Activated naive CD4-positive, alpha-beta T cell treated with anti-CD3 and anti-CD28 coated beads, Interleukin-2, amount 10 ng/mL, durations not matched to agents 7 days and 5 days (primary cell): ENCODE data around the gene DTNBP1.
"Not testable (repeated sequence)": the region's sequence is repeated elsewhere in the genome, so short reads cannot be mapped to it uniquely, and the experiment has no call there.

Experiments used
- CTCF ChIA-PET: fragments of 350-600 bp; sonication (Branson Sonifier 250); formaldehyde crosslinking; loops from one replicate; lab custom pipeline; 2021; ENCODE audit warnings: antibody characterized with exemption; lab: Charles Lee
- DNase-seq: peaks from one replicate; pipeline ENCODE4 v3.0.0-alpha.2; 2020
- H3K27ac Mint-ChIP-seq: one replicate; pipeline ENCODE4 v1.8.0; 2021; ENCODE audit warnings: mild to moderate bottlenecking, moderate library complexity, mixed read lengths
- H3K27me3 Mint-ChIP-seq: one replicate; pipeline ENCODE4 v1.8.0; 2021; ENCODE audit warnings: mild to moderate bottlenecking, mixed read lengths
- H3K36me3 Mint-ChIP-seq: one replicate; pipeline ENCODE4 v1.8.0; 2021; ENCODE audit warnings: mixed read lengths
- H3K4me1 Mint-ChIP-seq: one replicate; pipeline ENCODE4 v1.8.0; 2021; ENCODE audit warnings: mixed read lengths
- H3K4me3 Mint-ChIP-seq: one replicate; pipeline ENCODE4 v1.8.0; 2021; ENCODE audit warnings: mild to moderate bottlenecking, moderate library complexity, mixed read lengths
- H3K9me3 Mint-ChIP-seq: one replicate; pipeline ENCODE4 v1.8.0; 2021; ENCODE audit warnings: mixed read lengths

The DTNBP1 gene

GRCh38 chr6:15544321-15544900, 118.4 kb downstream of the DTNBP1 start:
- CTCF ChIA-PET, result no interaction called here
- no peaks in the 10 kb centered on the region for H3K27me3 Mint-ChIP-seq
- no peak overlapping the region for H3K27ac Mint-ChIP-seq
- no peaks in the 10 kb centered on the region for H3K4me1 Mint-ChIP-seq
- H3K9me3 Mint-ChIP-seq, result peaks cover 6% of the 10 kb centered on the region
- peaks cover 5% of the 10 kb centered on the region for H3K36me3 Mint-ChIP-seq
- H3K4me3 Mint-ChIP-seq, result no peak overlapping the region
- no peak for DNase-seq

- H3K27me3 Mint-ChIP-seq, H3K4me3 Mint-ChIP-seq, H3K9me3 Mint-ChIP-seq, DNase-seq, CTCF ChIA-PET, H3K27ac Mint-ChIP-seq, H3K36me3 Mint-ChIP-seq, H3K4me1 Mint-ChIP-seq: not testable (repeated sequence)
Observed at GRCh38 chr6:15543332-15543917, 119.4 kb downstream of the DTNBP1 start.

GRCh38 chr6:15539722-15540270, 123.0 kb downstream of the DTNBP1 start:
- no peak overlapping the region for H3K4me3 Mint-ChIP-seq

GRCh38 chr6:15538766-15539495, 123.9 kb downstream of the DTNBP1 start:
- Mint-ChIP-seq H3K36me3 (peaks cover 5% of the 10 kb centered on the region), H3K27ac (no peak overlapping the region)

More at GRCh38 chr6:15539722-15540270, 123.0 kb downstream of the DTNBP1 start:
- no peaks in the 10 kb centered on the region for H3K27me3 Mint-ChIP-seq
- peaks cover 6% of the 10 kb centered on the region for H3K9me3 Mint-ChIP-seq
- peaks cover 5% of the 10 kb centered on the region for H3K36me3 Mint-ChIP-seq
- CTCF ChIA-PET, result no interaction called here
- DNase-seq, result no peak
- H3K4me1 Mint-ChIP-seq, result no peaks in the 10 kb centered on the region
- H3K27ac Mint-ChIP-seq, result no peak overlapping the region

GRCh38 chr6:15538106-15538505, 124.7 kb downstream of the DTNBP1 start:
- H3K27me3 Mint-ChIP-seq, result no peaks in the 10 kb centered on the region
- H3K36me3 Mint-ChIP-seq, result no peaks in the 10 kb centered on the region
- H3K9me3 Mint-ChIP-seq, result no peaks in the 10 kb centered on the region
- CTCF ChIA-PET, result no interaction called here
- H3K4me1 Mint-ChIP-seq, result no peaks in the 10 kb centered on the region
- no peak overlapping the region for H3K4me3 Mint-ChIP-seq
- DNase-seq, result no peak
- H3K27ac Mint-ChIP-seq, result no peak overlapping the region

More at GRCh38 chr6:15538766-15539495, 123.9 kb downstream of the DTNBP1 start:
- CTCF ChIA-PET, result no interaction called here
- no peak for DNase-seq
- H3K4me3 Mint-ChIP-seq, result no peak overlapping the region
- no peaks in the 10 kb centered on the region for H3K4me1 Mint-ChIP-seq
- no peaks in the 10 kb centered on the region for H3K27me3 Mint-ChIP-seq
- peaks cover 5% of the 10 kb centered on the region for H3K9me3 Mint-ChIP-seq

- H3K9me3 Mint-ChIP-seq, result no peaks in the 10 kb centered on the region
- H3K27me3 Mint-ChIP-seq, result no peaks in the 10 kb centered on the region
- H3K4me1 Mint-ChIP-seq, result no peaks in the 10 kb centered on the region
- no peak overlapping the region for H3K4me3 Mint-ChIP-seq
- CTCF ChIA-PET, result no interaction called here
- no peak for DNase-seq
- peaks cover 6% of the 10 kb centered on the region for H3K36me3 Mint-ChIP-seq
- H3K27ac Mint-ChIP-seq, result no peak overlapping the region
Observed at GRCh38 chr6:15536198-15536955, 126.5 kb downstream of the DTNBP1 start.

GRCh38 chr6:15535495-15536197, 127.2 kb downstream of the DTNBP1 start:
- DNase-seq, result no peak
- no peaks in the 10 kb centered on the region for H3K9me3 Mint-ChIP-seq
- CTCF ChIA-PET, result no interaction called here
- H3K36me3 Mint-ChIP-seq, result peaks cover 13% of the 10 kb centered on the region
- H3K4me1 Mint-ChIP-seq, result peaks cover 6% of the 10 kb centered on the region
- no peaks in the 10 kb centered on the region for H3K27me3 Mint-ChIP-seq
- no peak overlapping the region for H3K27ac Mint-ChIP-seq
- no peak overlapping the region for H3K4me3 Mint-ChIP-seq

- H3K36me3 Mint-ChIP-seq, result peaks cover 18% of the 10 kb centered on the region
- CTCF ChIA-PET, result no interaction called here
Observed at GRCh38 chr6:15534974-15535373, 127.9 kb downstream of the DTNBP1 start.

GRCh38 chr6:15533379-15534026, 129.3 kb downstream of the DTNBP1 start:
- H3K27ac Mint-ChIP-seq, result no peak overlapping the region
- peaks cover 26% of the 10 kb centered on the region for H3K36me3 Mint-ChIP-seq
- H3K27me3 Mint-ChIP-seq, result no peaks in the 10 kb centered on the region
- H3K9me3 Mint-ChIP-seq, result no peaks in the 10 kb centered on the region
- H3K4me1 Mint-ChIP-seq, result peaks cover 14% of the 10 kb centered on the region
- DNase-seq, result no peak
- no peak overlapping the region for H3K4me3 Mint-ChIP-seq
- CTCF ChIA-PET, result no interaction called here

More at GRCh38 chr6:15534974-15535373, 127.9 kb downstream of the DTNBP1 start:
- no peaks in the 10 kb centered on the region for H3K9me3 Mint-ChIP-seq
- H3K27me3 Mint-ChIP-seq, result no peaks in the 10 kb centered on the region
- no peak overlapping the region for H3K27ac Mint-ChIP-seq
- H3K4me1 Mint-ChIP-seq, result peaks cover 13% of the 10 kb centered on the region
- DNase-seq, result no peak
- H3K4me3 Mint-ChIP-seq, result no peak overlapping the region

GRCh38 chr6:15531973-15532372, 130.9 kb downstream of the DTNBP1 start:
- DNase-seq, result no peak
- Mint-ChIP-seq H3K27ac (no peak overlapping the region), H3K36me3 (peaks cover 36% of the 10 kb centered on the region), H3K4me1 (peaks cover 14% of the 10 kb centered on the region), H3K4me3 (no peak overlapping the region), H3K9me3 (no peaks in the 10 kb centered on the region), H3K27me3 (no peaks in the 10 kb centered on the region)
- CTCF ChIA-PET, result no interaction called here

- no peak overlapping the region for H3K4me3 Mint-ChIP-seq
- DNase-seq, result no peak
- H3K4me1 Mint-ChIP-seq, result peaks cover 21% of the 10 kb centered on the region
- CTCF ChIA-PET, result no interaction called here
- H3K27ac Mint-ChIP-seq, result no peak overlapping the region
- H3K36me3 Mint-ChIP-seq, result peaks cover 49% of the 10 kb centered on the region
- H3K27me3 Mint-ChIP-seq, result no peaks in the 10 kb centered on the region
- H3K9me3 Mint-ChIP-seq, result no peaks in the 10 kb centered on the region
Observed at GRCh38 chr6:15530411-15530810, 132.4 kb downstream of the DTNBP1 start.

- Mint-ChIP-seq H3K36me3 (peaks cover 62% of the 10 kb centered on the region), H3K4me3 (no peak overlapping the region), H3K9me3 (no peaks in the 10 kb centered on the region), H3K27ac (no peak overlapping the region), H3K4me1 (peaks cover 21% of the 10 kb centered on the region), H3K27me3 (no peaks in the 10 kb centered on the region)
- CTCF ChIA-PET, result no interaction called here
- no peak for DNase-seq
Observed at GRCh38 chr6:15528870-15529269, 134.0 kb downstream of the DTNBP1 start.

- CTCF ChIA-PET, result no interaction called here
- no peak overlapping the region for H3K4me3 Mint-ChIP-seq
- no peaks in the 10 kb centered on the region for H3K27me3 Mint-ChIP-seq
- no peaks in the 10 kb centered on the region for H3K9me3 Mint-ChIP-seq
- peaks cover 21% of the 10 kb centered on the region for H3K4me1 Mint-ChIP-seq
- H3K27ac Mint-ChIP-seq, result no peak overlapping the region
- H3K36me3 Mint-ChIP-seq, result peaks cover 69% of the 10 kb centered on the region
- no peak for DNase-seq
Observed at GRCh38 chr6:15527838-15528617, 134.8 kb downstream of the DTNBP1 start.
